AG09319 (cell line): ENCODE data around the gene C20orf96.

ENCODE experiments used
- DNase-seq: peaks from one replicate; pipeline ENCODE4 v3.0.0-alpha.2; 2010; ENCODE audit warnings: low read depth; ENCODE audit errors: extremely low read depth
- CTCF ChIP-seq: IDR thresholded peaks from 2 replicates; pipeline ENCODE4 v1.5.1; 2011; ENCODE audit warnings: low read depth, mild to moderate bottlenecking, inconsistent platforms, low read length, moderate library complexity

Gene C20orf96

DNA sequence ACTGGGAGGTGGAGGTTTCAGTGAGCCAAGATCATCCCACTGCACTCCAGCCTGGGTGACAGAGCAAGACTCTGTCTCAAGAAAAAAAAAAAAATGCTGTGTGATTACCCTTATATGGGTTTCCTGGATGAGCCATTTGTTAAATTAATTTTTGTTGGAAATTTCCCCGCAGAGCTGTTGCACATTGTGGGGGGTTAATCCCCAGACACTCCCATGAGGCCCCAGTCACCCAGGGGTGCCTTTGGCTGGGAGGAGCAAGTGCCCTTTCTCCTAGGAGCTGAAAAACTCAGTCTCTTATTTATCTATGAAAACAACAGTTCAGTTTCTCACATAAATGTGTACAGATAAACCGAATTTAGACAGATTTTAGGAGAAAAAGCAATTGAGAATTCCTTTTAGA, 37.7 kb downstream of the C20orf96 start:
- no peak for DNase-seq

GRCh38 chr20:251354-251753, 39.2 kb downstream of the C20orf96 start:
- TF ChIP-seq CTCF: no peak
- DNase-seq: no peak

More for the DNA sequence above, 37.7 kb downstream of the C20orf96 start:
- TF ChIP-seq CTCF: no peak

GRCh38 chr20:242905-243304, 47.6 kb downstream of the C20orf96 start:
- TF ChIP-seq CTCF: no peak
- no peak for DNase-seq

DNA sequence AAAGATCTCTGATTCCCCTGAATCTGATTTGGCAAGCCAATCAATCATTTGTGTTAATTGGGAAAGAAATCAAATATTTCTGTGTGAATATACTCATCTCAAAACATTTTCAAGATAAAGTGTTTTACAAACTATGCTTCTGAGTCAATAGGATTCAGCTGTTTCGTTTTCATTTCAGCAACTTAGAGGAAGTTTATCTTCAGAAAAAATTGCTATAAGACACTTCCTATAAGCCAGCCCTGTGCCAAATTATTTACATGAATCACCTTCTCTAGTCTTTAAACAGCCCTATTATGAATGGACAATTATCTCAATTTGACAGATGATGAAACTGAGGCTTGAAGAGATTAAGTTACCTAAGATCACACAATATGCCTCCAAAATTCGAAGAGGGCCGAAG, 52.6 kb downstream of the C20orf96 start:
- DNase-seq: no peak
- no peak for TF ChIP-seq CTCF

- DNase-seq: no peak
- TF ChIP-seq CTCF: no peak
Measured at GRCh38 chr20:237489-237888, 53.1 kb downstream of the C20orf96 start.

DNA sequence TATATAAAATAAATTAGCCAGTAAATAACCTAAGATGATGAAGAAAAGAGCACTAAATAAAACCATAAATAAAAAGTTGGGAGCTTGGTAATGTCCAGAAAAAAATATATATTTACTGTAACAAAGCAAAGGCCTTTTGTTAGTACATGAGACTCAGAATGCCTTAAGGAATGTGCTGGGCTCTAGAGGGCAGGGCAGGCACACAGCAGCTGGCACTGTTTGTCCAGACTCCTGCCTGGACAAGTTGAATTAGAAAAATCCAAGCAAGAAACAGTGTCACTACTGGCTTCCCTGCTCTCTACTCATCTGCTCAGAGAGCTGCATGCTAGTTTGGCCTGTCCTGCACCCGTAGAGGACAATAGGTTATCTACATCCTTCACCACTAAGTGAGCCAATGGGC, 54.7 kb downstream of the C20orf96 start:
- DNase-seq: no peak
- TF ChIP-seq CTCF: peak; percentile 14

DNA sequence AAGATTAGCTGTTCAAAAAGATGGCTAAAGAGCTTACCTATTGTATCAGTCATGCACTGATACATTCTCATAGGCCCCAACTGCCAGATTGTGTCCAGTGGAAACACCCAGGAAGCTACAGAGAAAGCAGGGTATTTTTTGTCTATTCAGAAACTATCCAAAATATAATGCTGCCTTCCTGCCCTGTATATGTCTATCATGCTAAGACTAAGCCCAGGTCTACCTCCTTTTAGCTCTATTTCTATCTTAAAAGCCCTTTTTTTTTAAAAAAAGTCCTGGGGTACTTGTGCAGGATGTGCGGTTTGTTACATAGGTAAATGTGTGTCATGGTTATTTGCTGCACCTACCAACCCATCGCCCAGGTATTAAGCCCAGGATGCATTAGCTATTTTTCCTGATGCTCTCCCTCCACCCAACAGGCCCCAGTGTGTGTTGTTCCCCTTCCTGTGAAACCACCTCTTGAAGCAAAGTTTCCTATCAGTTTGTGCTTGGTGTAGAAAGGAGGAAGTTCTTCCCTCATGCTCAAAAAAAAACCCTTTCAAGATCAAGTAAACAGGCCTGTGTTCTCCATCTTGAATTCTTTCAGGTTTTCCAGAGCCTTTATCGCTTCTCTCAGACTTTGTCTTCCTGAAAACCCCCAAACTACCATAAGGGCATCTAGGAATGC, 63.0 kb downstream of the C20orf96 start:
- no peak for TF ChIP-seq CTCF
- DNase-seq: no peak
